Caco-2 (cell line): ENCODE results near the gene GNAQ. TPM values are rescaled to one million over a fixed set of nuclear protein-coding genes. Genes with fewer than 3 reads are reported as not detected.
"Not testable (repeated sequence)": the region's sequence is repeated elsewhere in the genome, so short reads cannot be mapped to it uniquely, and the experiment has no call there.

Source experiments
- BruUV-seq: library from RNA; stranded (reverse); fragments of 400-500 nt; replicated peaks from 2 replicates; lab custom pipeline; 2021; lab: Mats Ljungman, UMichigan
- CTCF ChIA-PET: fragments of 300-600 bp; sonication (Branson Sonifier 250); formaldehyde crosslinking; loops from one replicate; lab custom pipeline; 2022; ENCODE audit warnings: antibody characterized with exemption; lab: Charles Lee
- POLR2A ChIA-PET: fragments of 300-600 bp; sonication (Branson Sonifier 250); formaldehyde crosslinking; loops from one replicate; lab custom pipeline; 2022; ENCODE audit warnings: antibody characterized with exemption; lab: Charles Lee
- DNase-seq, 2 experiments: peaks; one replicate each; pipeline versions ENCODE4 v3.0.0 to v3.0.0-alpha.2; 2020 to 2022
- H3K27me3 ChIP-seq: replicated peaks from 2 replicates; pipeline ENCODE4 v1.6.0; 2011; ENCODE audit warnings: low read length; ENCODE audit not compliant: control insufficient read depth, insufficient read depth
- H3K36me3 ChIP-seq: 2 replicates; pipeline ENCODE4 v1.5.1; 2011; ENCODE audit warnings: low read length; ENCODE audit not compliant: control insufficient read depth, insufficient read depth
- H3K4me1 ChIP-seq: fragments of 250-450 bp; sonication (Bioruptor Pico); 2 replicates; pipeline ENCODE4 v1.5.1; 2020; ENCODE audit warnings: mild to moderate bottlenecking
- H3K4me3 ChIP-seq: 2 replicates; pipeline ENCODE4 v1.5.1; 2011; ENCODE audit warnings: low read depth, mild to moderate bottlenecking, control low read depth, low read length
- H3K9me3 ChIP-seq: fragments of 250-450 bp; sonication (Bioruptor Pico); 2 replicates; pipeline ENCODE4 v1.5.1; 2020; ENCODE audit warnings: mild to moderate bottlenecking, moderate library complexity
- H3K27ac Mint-ChIP-seq: one replicate; pipeline ENCODE4 v1.8.0; 2022; ENCODE audit warnings: mixed read lengths; ENCODE audit not compliant: unreplicated experiment
- H3K27me3 Mint-ChIP-seq: one replicate; pipeline ENCODE4 v1.8.0; 2022; ENCODE audit warnings: mixed read lengths; ENCODE audit not compliant: insufficient read depth, unreplicated experiment
- H3K36me3 Mint-ChIP-seq: one replicate; pipeline ENCODE4 v1.8.0; 2022; ENCODE audit warnings: mild to moderate bottlenecking, mixed read lengths; ENCODE audit not compliant: insufficient read depth, unreplicated experiment
- H3K4me1 Mint-ChIP-seq: one replicate; pipeline ENCODE4 v1.8.0; 2022; ENCODE audit warnings: low read depth, mixed read lengths; ENCODE audit not compliant: unreplicated experiment
- H3K4me3 Mint-ChIP-seq: one replicate; pipeline ENCODE4 v1.8.0; 2022; ENCODE audit warnings: mild to moderate bottlenecking, moderate library complexity, mixed read lengths; ENCODE audit not compliant: unreplicated experiment
- H3K9me3 Mint-ChIP-seq: one replicate; pipeline ENCODE4 v1.8.0; 2022; ENCODE audit warnings: mixed read lengths; ENCODE audit not compliant: unreplicated experiment
- CTCF ChIP-seq, 2 experiments: fragments of 200-600 bp in 1 of 2; IDR thresholded peaks; 1 replicate in 1 of 2; 2 replicates in 1 of 2; pipeline versions ENCODE4 v1.5.1 to v1.8.0; 2011 to 2022; ENCODE audit warnings: antibody characterized with exemption in 1 of 2, control low read depth in 1 of 2, inconsistent platforms in 1 of 2, low read depth in 1 of 2, low read length in 1 of 2, mild to moderate bottlenecking in 1 of 2, moderate library complexity in 1 of 2; ENCODE audit not compliant: insufficient read depth in 1 of 2, severe bottlenecking in 1 of 2, unreplicated experiment in 1 of 2
- intact Hi-C: fragments of 100-400 bp; cut with micrococcal nuclease; formaldehyde crosslinking; loops from one replicate; pipeline ENCODE4 v1.10.0; 2022; ENCODE audit not compliant: unreplicated experiment
- total RNA-seq: library from RNA; stranded (reverse); gene quantifications from 2 replicates; pipeline ENCODE4 v1.2.3, GENCODE V29; 2022

GNAQ gene
- total RNA-seq, 1 experiment from 2014 or later, result 10.1 TPM

- BruUV-seq, result no TSS peak
Measured at GRCh38 chr9:77705636-77706035, 326.0 kb downstream of the GNAQ start.

GRCh38 chr9:77702521-77703390 lies 328.9 kb downstream of the GNAQ start:
- intact Hi-C loops, H3K9me3 Mint-ChIP-seq, BruUV-seq, H3K4me3 ChIP-seq, CTCF ChIA-PET, H3K4me1 Mint-ChIP-seq, H3K27me3 Mint-ChIP-seq, H3K4me3 Mint-ChIP-seq, POLR2A ChIA-PET, H3K36me3 ChIP-seq, H3K27me3 ChIP-seq, H3K36me3 Mint-ChIP-seq, H3K27ac Mint-ChIP-seq, H3K9me3 ChIP-seq, DNase-seq, H3K4me1 ChIP-seq: not testable (repeated sequence)

More at GRCh38 chr9:77705636-77706035, 326.0 kb downstream of the GNAQ start:
- Histone ChIP-seq H3K4me3 (no peak overlapping the region), H3K9me3 (no peaks in the 10 kb centered on the region), H3K4me1 (no peaks in the 10 kb centered on the region), H3K36me3 (no peaks in the 10 kb centered on the region), H3K27me3 (no peaks in the 10 kb centered on the region)
- Mint-ChIP-seq H3K4me3 (no peak overlapping the region), H3K4me1 (no peaks in the 10 kb centered on the region), H3K36me3 (no peaks in the 10 kb centered on the region), H3K27me3 (no peaks in the 10 kb centered on the region), H3K27ac (no peak overlapping the region), H3K9me3 (no peaks in the 10 kb centered on the region)
- ChIA-PET POLR2A (no interaction called here), CTCF (no interaction called here)
- no peak for TF ChIP-seq CTCF (IDR thresholded peaks at IDR 0.05; ENCODE audit: insufficient read depth in 1 of 2, low read depth in 1 of 2, low read length in 1 of 2, severe bottlenecking in 1 of 2, unreplicated experiment in 1 of 2)
- intact Hi-C loops, result no loop called here
- no peak for DNase-seq

- H3K4me3 ChIP-seq, result no peak overlapping the region
- no peaks in the 10 kb centered on the region for H3K4me1 ChIP-seq
- no TSS peak for BruUV-seq
- ChIA-PET CTCF (no interaction called here), POLR2A (no interaction called here)
- H3K27me3 ChIP-seq, result no peaks in the 10 kb centered on the region
- no peak overlapping the region for H3K4me3 Mint-ChIP-seq
- no peak overlapping the region for H3K27ac Mint-ChIP-seq
- DNase-seq, result no peak
- TF ChIP-seq CTCF (IDR thresholded peaks at IDR 0.05; ENCODE audit: insufficient read depth in 1 of 2, low read depth in 1 of 2, low read length in 1 of 2, severe bottlenecking in 1 of 2, unreplicated experiment in 1 of 2), result no peak
- H3K36me3 Mint-ChIP-seq, result no peaks in the 10 kb centered on the region
- H3K4me1 Mint-ChIP-seq, result no peaks in the 10 kb centered on the region
- H3K36me3 ChIP-seq, result no peaks in the 10 kb centered on the region
- peaks cover 8% of the 10 kb centered on the region for H3K9me3 Mint-ChIP-seq
- intact Hi-C loops, result no loop called here
- H3K9me3 ChIP-seq, result no peaks in the 10 kb centered on the region
- H3K27me3 Mint-ChIP-seq, result peaks cover 3% of the 10 kb centered on the region
Measured at GRCh38 chr9:77697238-77697984, 334.2 kb downstream of the GNAQ start.

- POLR2A ChIA-PET, H3K27me3 ChIP-seq, H3K4me1 ChIP-seq, H3K9me3 ChIP-seq, H3K36me3 Mint-ChIP-seq, CTCF ChIA-PET, DNase-seq, H3K4me3 ChIP-seq, H3K4me3 Mint-ChIP-seq, intact Hi-C loops, BruUV-seq, H3K27ac Mint-ChIP-seq, H3K27me3 Mint-ChIP-seq, H3K36me3 ChIP-seq, H3K9me3 Mint-ChIP-seq, H3K4me1 Mint-ChIP-seq: not testable (repeated sequence)
Measured at GRCh38 chr9:77690723-77691122, 340.9 kb downstream of the GNAQ start.

- intact Hi-C loops, CTCF ChIA-PET, H3K27me3 ChIP-seq, H3K36me3 Mint-ChIP-seq, H3K4me3 Mint-ChIP-seq, H3K27me3 Mint-ChIP-seq, H3K4me1 Mint-ChIP-seq, H3K4me1 ChIP-seq, BruUV-seq, POLR2A ChIA-PET, H3K4me3 ChIP-seq, H3K9me3 Mint-ChIP-seq, DNase-seq, H3K9me3 ChIP-seq, H3K36me3 ChIP-seq, H3K27ac Mint-ChIP-seq: not testable (repeated sequence)
Measured at GRCh38 chr9:77690119-77690518, 341.5 kb downstream of the GNAQ start.
